A549 (cell line): ENCODE results near the gene TTC34. TPM values are rescaled to one million over a fixed set of nuclear protein-coding genes. Genes with fewer than 3 reads are reported as not detected.
"Not testable (repeated sequence)": the region's sequence is repeated elsewhere in the genome, so short reads cannot be mapped to it uniquely, and the experiment has no call there.

Experiments
- ATAC-seq, 2 experiments: fragments of 200-7000 bp in 1 of 2; fragments of >200 bp in 1 of 2; cut with Nextera tagmentation in 1 of 2; cut with Tn5 transposase in 1 of 2; 3 replicates each; pipeline versions ENCODE4 v1.8.0 to v1.9.1; 2018 to 2020; ENCODE audit warnings: mild to moderate bottlenecking in 1 of 2, moderate library complexity in 1 of 2
- CTCF ChIA-PET: fragments of 300-600 bp; sonication (Branson Sonifier 250); formaldehyde crosslinking; extraction: SDS; loops from one replicate; lab custom pipeline; 2021; ENCODE audit warnings: antibody characterized with exemption, inconsistent platforms; lab: Yijun Ruan, JAX
- POLR2A ChIA-PET: fragments of 350-600 bp; formaldehyde crosslinking; extraction: SDS; loops from one replicate; lab custom pipeline; 2021; ENCODE audit warnings: antibody characterized with exemption, inconsistent platforms; lab: Yijun Ruan, JAX
- DNase-seq, 2 experiments: peaks; one replicate each; pipeline versions ENCODE4 v3.0.0 to v3.0.0-alpha.2; 2011 to 2016; ENCODE audit warnings: low read depth in 1 of 2, low spot score in 1 of 2
- FAIRE-seq: peaks from 2 replicates; lab custom pipeline; 2011; peaks lifted over from hg19 to GRCh38; lab: Jason Lieb, UNC
- H3K27ac ChIP-seq, 2 experiments: fragments of >200 bp; sonication (Bioruptor Twin); formaldehyde crosslinking; 3 replicates each; pipeline ENCODE4 v1.5.1; 2016 to 2017
- H3K4me1 ChIP-seq: fragments of >200 bp; sonication (Bioruptor Twin); formaldehyde crosslinking; 3 replicates; pipeline ENCODE4 v1.6.1; 2016
- H3K4me2 ChIP-seq: fragments of >200 bp; sonication (Bioruptor Twin); formaldehyde crosslinking; 3 replicates; pipeline ENCODE4 v1.6.1; 2016
- H3K4me3 ChIP-seq: fragments of >200 bp; sonication (Bioruptor Twin); formaldehyde crosslinking; 3 replicates; pipeline ENCODE4 v1.5.1; 2016
- H3K9me3 ChIP-seq: fragments of >200 bp; sonication (Bioruptor Twin); formaldehyde crosslinking; 3 replicates; pipeline ENCODE4 v1.6.1; 2016
- ATOH8 ChIP-seq: fragments of 250-450 bp; sonication (Bioruptor Pico); IDR thresholded peaks from 2 replicates; pipeline ENCODE4 v1.5.0; 2020; ENCODE audit warnings: low read depth, mild to moderate bottlenecking, moderate library complexity
- BCL3 ChIP-seq: fragments of >200 bp; sonication (Bioruptor Twin); formaldehyde crosslinking; IDR thresholded peaks from 3 replicates; pipeline ENCODE4 v1.6.1; 2016
- EHF ChIP-seq: fragments of 250-450 bp; sonication (Bioruptor Pico); IDR thresholded peaks from 2 replicates; pipeline ENCODE4 v1.5.0; 2020; ENCODE audit warnings: mild to moderate bottlenecking
- EHMT2 ChIP-seq: fragments of 200-600 bp; sonication (generic); IDR thresholded peaks from 2 replicates; pipeline ENCODE4 v1.6.1; 2016; ENCODE audit warnings: antibody characterized with exemption, low read depth, mild to moderate bottlenecking, moderate library complexity
- ESRRA ChIP-seq: fragments of 150-350 bp; IDR thresholded peaks from 2 replicates; pipeline ENCODE4 v1.6.1; 2014; ENCODE audit warnings: mild to moderate bottlenecking, low read length, borderline replicate concordance
- FOXS1 ChIP-seq: fragments of 250-450 bp; sonication (Bioruptor Pico); IDR thresholded peaks from 2 replicates; pipeline ENCODE4 v1.5.0; 2020; ENCODE audit warnings: mild to moderate bottlenecking, moderate library complexity
- JUN ChIP-seq, 2 experiments: fragments of >200 bp; sonication (Bioruptor Twin); formaldehyde crosslinking; IDR thresholded peaks; 2 replicates in 1 of 2; 3 replicates in 1 of 2; pipeline ENCODE4 v1.6.1; 2016 to 2017
- MAFK ChIP-seq: fragments of 450-650 bp; IDR thresholded peaks from 2 replicates; pipeline ENCODE4 v1.6.1; 2014; ENCODE audit not compliant: partially characterized antibody
- PHF8 ChIP-seq: fragments of 200-600 bp; sonication (generic); IDR thresholded peaks from 2 replicates; pipeline ENCODE4 v1.6.1; 2016; ENCODE audit warnings: low read depth, mild to moderate bottlenecking, antibody characterized with exemption, moderate library complexity, borderline replicate concordance
- SMC3 ChIP-seq: fragments of >200 bp; sonication (Bioruptor Twin); formaldehyde crosslinking; IDR thresholded peaks from 3 replicates; pipeline ENCODE4 v1.6.1; 2018; ENCODE audit warnings: inconsistent platforms
- TFCP2L1 ChIP-seq: fragments of 250-450 bp; sonication (Bioruptor Pico); IDR thresholded peaks from 2 replicates; pipeline ENCODE4 v1.5.0; 2021; ENCODE audit warnings: mild to moderate bottlenecking
- TP53 ChIP-seq: fragments of 250-450 bp; sonication (Bioruptor Pico); IDR thresholded peaks from 2 replicates; pipeline ENCODE4 v1.5.0; 2021; ENCODE audit warnings: mild to moderate bottlenecking, moderate library complexity
- WGBS: methylation state at CpG from one replicate; pipeline ENCODE4 v1.1.6; 2017; ENCODE audit errors: missing lambda C conversion rate; 5-methylcytosine and 5-hydroxymethylcytosine counted together
- polyA plus RNA-seq, 4 experiments: library from polyadenylated mRNA; depleted of rRNA in 3 of 4; stranded (reverse); fragments of >200 nt; fragmentation: RNase III in 1 of 4; extraction: RNeasy Plus Mini Kit Qiagen cat#74134 plus additional on column Dnase treatment in 1 of 4; gene quantifications; 2 replicates in 3 of 4; 3 replicates in 1 of 4; pipeline ENCODE4 v1.2.3, GENCODE V29; 2011 to 2017
- TF ChIP-seq, protein P1 (sequence below): fragments of 450-650 bp; IDR thresholded peaks from 2 replicates; pipeline ENCODE4 v1.6.1; 2014; ENCODE audit warnings: antibody characterized with exemption

The TTC34 gene
- polyA plus RNA-seq, 2 of the 4 experiments (the other 2 are of a cell fraction), result 0.04 to 0.05 TPM

- H3K4me2 ChIP-seq, DNase-seq, POLR2A ChIA-PET, FAIRE-seq, H3K9me3 ChIP-seq, CTCF ChIA-PET, ATAC-seq, H3K4me1 ChIP-seq, H3K27ac ChIP-seq, H3K4me3 ChIP-seq: not testable (repeated sequence)
- WGBS, result 2% methylated on average over 16 of the region's 16 CpGs
These were observed 145.7 kb downstream of the TTC34 start for GRCh38 chr1:2655598-2656434.

DNA sequence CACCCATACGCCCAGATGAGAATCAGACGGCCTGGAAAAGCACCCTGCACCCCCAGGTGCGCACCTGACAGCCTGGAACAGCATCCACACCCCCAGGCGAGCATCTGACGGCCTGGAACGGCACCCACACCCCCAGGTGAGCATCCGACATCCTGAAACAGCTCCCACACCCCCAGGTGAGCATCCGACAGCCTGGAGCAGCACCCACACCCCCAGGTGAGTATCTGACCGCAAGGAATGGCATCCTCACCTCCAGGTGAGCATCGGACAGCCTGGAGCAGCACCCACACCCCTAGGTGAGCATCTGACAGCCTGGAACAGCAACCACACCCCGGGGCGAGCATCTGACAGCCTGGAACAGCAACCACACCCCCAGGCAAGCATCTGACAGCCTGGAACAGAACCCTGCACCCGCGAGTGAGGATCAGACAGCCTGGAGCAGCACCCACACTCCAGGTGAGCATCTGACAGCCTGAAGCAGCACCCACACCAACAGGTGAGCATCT, 147.0 kb downstream of the TTC34 start:
- H3K9me3 ChIP-seq, H3K27ac ChIP-seq, H3K4me1 ChIP-seq, DNase-seq, H3K4me2 ChIP-seq, CTCF ChIA-PET, FAIRE-seq, H3K4me3 ChIP-seq, POLR2A ChIA-PET, ATAC-seq: not testable (repeated sequence)
- WGBS, result 2% methylated on average over 13 of the region's 14 CpGs

DNA sequence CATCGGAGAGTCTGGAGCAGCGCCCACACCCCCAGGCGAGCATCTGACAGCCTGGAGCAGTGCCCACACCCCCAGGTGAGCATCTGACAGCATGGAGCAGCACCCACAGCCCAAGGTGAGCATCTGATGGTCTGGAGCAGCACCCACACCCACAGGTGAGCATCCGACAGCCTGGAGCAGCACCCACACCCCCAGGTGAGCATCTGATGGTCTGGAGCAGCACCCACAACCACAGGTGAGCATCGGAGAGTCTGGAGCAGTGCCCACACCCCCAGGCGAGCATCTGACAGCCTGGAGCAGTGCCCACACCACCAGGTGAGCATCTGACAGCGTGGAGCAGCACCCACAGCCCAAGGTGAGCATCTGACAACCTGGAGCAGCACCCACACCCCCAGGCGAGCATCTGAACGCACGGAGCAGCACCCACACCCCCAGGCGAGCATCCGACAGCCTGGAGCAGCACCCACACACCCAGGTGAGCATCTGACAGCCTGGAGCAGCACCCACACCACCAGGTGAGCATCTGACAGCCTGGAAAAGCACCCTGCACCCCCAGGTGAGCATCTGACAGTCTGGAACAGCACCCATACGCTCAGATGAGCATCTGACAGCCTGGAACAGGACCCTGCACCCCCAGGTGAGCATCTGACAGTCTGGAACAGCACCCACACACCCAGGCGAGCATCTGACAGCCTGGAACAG, 147.6 kb downstream of the TTC34 start:
- H3K27ac ChIP-seq, ATAC-seq, H3K9me3 ChIP-seq, H3K4me3 ChIP-seq, POLR2A ChIA-PET, H3K4me1 ChIP-seq, DNase-seq, H3K4me2 ChIP-seq, CTCF ChIA-PET, FAIRE-seq: not testable (repeated sequence)
- under 1% methylated on average over 13 of the region's 14 CpGs for WGBS

DNA sequence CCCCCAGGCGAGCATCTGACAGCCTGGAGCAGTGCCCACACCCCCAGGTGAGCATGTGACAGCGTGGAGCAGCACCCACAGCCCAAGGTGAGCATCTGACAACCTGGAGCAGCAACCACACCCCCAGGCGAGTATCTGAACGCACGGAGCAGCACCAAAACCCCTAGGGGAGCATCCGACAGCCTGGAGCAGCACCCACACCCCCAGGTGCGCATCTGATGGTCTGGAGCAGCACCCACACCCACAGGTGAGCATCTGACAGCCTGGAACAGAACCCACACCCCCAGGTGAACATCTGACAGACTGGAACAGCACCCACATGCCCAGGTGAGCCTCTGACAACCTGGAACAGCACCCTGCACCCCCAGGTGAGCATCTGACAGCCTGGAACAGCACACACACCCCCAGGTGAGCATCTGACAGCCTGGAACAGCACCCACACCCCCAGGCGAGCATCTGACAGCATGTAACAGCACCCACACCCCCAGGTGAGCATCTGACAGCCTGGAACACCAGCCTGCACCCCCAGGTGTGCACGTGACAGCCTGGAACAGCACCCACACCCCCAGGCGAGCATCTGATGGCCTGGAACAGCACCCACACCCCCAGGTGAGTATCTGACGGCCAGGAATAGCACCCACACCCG, 148.4 kb downstream of the TTC34 start:
- POLR2A ChIA-PET, FAIRE-seq, H3K4me1 ChIP-seq, H3K27ac ChIP-seq, H3K9me3 ChIP-seq, DNase-seq, ATAC-seq, CTCF ChIA-PET, H3K4me3 ChIP-seq, H3K4me2 ChIP-seq: not testable (repeated sequence)
- 0% methylated on average over 12 of the region's 12 CpGs for whole genome bisulfite sequencing

- H3K4me1 ChIP-seq, DNase-seq, FAIRE-seq, H3K27ac ChIP-seq, ATAC-seq, H3K4me3 ChIP-seq, POLR2A ChIA-PET, H3K4me2 ChIP-seq, CTCF ChIA-PET: not testable (repeated sequence)
- under 1% methylated on average over 12 of the region's 16 CpGs for WGBS
- H3K9me3 ChIP-seq, result peaks cover 12% of the 10 kb centered on the region
These were observed 149.2 kb downstream of the TTC34 start for GRCh38 chr1:2652152-2652925.

DNA sequence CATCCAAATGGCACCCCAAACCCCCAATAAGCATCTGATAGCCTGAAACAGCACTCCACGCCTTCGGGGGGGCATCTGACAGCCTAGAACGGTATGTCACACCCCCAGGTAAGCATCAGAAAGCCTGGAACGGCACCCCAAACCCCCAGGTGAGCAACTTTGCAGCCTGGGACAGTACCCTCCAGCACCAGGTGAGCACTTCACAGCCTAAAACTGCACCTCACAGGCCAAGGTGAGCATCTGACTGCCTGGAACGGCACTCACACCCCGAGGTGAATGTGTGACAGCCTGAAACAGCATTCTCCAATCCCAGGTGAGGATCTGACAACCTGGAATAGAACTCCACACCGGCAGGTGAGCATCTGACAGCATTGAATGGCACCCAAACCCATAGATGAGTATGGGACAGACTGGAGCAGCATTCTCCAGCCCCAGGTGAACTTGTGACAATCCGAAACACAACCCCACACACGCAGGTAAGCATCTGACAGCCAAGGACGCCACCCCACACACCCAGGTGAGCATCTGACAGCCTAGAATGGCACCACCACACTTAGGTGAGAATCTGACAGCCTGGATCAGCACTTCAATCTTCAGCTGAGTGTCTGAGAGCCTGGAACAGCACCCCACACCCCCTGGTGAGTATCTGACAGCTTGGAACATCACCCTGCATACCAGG, 150.4 kb downstream of the TTC34 start:
- peaks cover 22% of the 10 kb centered on the region for H3K9me3 ChIP-seq
- ChIA-PET CTCF (interaction anchor here (0.6 kb wide), 1 partner anchor 210 kb away, joined by 3 read pairs; no protein-coding TSS in a partner anchor), POLR2A (no interaction called here)
- H3K27ac ChIP-seq, result no peak overlapping the region
- DNase-seq, result no peak
- H3K4me3 ChIP-seq, result no peak overlapping the region
- H3K4me2 ChIP-seq, result no peak overlapping the region
- no peak for FAIRE-seq
- WGBS, result 6% methylated on average over 4 of the region's 10 CpGs
- ATAC-seq, result no peak
- no peaks in the 10 kb centered on the region for H3K4me1 ChIP-seq
- TF ChIP-seq JUN (IDR thresholded peaks at IDR 0.05) (no peak), PHF8 (no peak), ATOH8 (CRISPR knock-in tag) (no peak), EHF (CRISPR knock-in tag) (no peak), FOXS1 (CRISPR knock-in tag) (no peak), EHMT2 (no peak), BCL3 (no peak), SMC3 (no peak), TP53 (CRISPR knock-in tag) (no peak), ESRRA (no peak), MAFK (no peak), TFCP2L1 (CRISPR knock-in tag) (no peak)
- TF ChIP-seq, protein P1, sequence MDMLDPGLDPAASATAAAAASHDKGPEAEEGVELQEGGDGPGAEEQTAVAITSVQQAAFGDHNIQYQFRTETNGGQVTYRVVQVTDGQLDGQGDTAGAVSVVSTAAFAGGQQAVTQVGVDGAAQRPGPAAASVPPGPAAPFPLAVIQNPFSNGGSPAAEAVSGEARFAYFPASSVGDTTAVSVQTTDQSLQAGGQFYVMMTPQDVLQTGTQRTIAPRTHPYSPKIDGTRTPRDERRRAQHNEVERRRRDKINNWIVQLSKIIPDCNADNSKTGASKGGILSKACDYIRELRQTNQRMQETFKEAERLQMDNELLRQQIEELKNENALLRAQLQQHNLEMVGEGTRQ, result no peak
